Spleen (tissue), 7 donors: ENCODE results near the gene ZFYVE27.

Experiments
- POLR2A ChIP-seq, 3 donors: fragments of 450-650 bp; IDR thresholded peaks; one replicate each; pipeline ENCODE4 v1.5.1; 2017; ENCODE audit warnings: antibody characterized with exemption in 3 of 3, mild to moderate bottlenecking in 1 of 3
- POLR2AphosphoS5 ChIP-seq, 3 donors: sonication (generic); formaldehyde crosslinking; IDR thresholded peaks; one replicate each; pipeline ENCODE4 v1.5.1; 2017; ENCODE audit warnings: antibody characterized with exemption in 3 of 3
- TF ChIP-seq, protein P1 (sequence below), 11 experiments: fragments of 200-600 bp in 7 of 11; fragments of 450-650 bp in 4 of 11; sonication (generic) in 4 of 11; IDR thresholded peaks in 8 of 11; conservative IDR thresholded peaks in 3 of 11; 1 replicate in 7 of 11; 2 replicates in 4 of 11; pipeline versions ENCODE4 v1.4.0 to v1.8.0; 2016 to 2021; ENCODE audit warnings: antibody characterized with exemption in 11 of 11, inconsistent platforms in 4 of 11, mild to moderate bottlenecking in 1 of 11
- donor health status: DM: no; HTN: no; CAD: no; lungs with moderate emphysema.
- donor health status: DM: no; HTN: no; CAD: no.
- donor health status: DM: no; HTN: no; CAD: no.

DNA sequence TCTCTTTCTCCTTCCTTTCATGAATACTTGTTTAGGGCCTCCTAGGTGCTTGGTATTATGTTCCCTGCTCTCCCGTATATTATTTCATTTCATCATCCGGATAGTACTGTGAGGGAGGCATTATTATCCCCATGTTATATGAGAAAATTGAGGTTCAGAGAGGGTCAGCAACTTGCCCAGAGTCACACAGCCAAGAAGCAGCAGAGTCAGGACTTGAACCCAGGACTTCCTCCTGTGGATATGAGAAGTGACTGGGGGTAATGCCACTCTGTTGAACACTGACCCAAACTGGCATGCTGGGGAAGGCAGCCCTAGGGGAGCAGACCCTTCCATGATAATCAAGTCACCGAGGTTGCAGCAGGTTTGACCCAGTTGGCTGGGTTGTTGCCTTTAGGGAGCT, 43.0 kb downstream of the ZFYVE27 start:
- TF ChIP-seq, protein P1, sequence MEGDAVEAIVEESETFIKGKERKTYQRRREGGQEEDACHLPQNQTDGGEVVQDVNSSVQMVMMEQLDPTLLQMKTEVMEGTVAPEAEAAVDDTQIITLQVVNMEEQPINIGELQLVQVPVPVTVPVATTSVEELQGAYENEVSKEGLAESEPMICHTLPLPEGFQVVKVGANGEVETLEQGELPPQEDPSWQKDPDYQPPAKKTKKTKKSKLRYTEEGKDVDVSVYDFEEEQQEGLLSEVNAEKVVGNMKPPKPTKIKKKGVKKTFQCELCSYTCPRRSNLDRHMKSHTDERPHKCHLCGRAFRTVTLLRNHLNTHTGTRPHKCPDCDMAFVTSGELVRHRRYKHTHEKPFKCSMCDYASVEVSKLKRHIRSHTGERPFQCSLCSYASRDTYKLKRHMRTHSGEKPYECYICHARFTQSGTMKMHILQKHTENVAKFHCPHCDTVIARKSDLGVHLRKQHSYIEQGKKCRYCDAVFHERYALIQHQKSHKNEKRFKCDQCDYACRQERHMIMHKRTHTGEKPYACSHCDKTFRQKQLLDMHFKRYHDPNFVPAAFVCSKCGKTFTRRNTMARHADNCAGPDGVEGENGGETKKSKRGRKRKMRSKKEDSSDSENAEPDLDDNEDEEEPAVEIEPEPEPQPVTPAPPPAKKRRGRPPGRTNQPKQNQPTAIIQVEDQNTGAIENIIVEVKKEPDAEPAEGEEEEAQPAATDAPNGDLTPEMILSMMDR (IDR thresholded peaks at IDR 0.05 in 8 of 11, conservative IDR thresholded peaks at IDR 0.05 in 3 of 11), result no peak
- TF ChIP-seq POLR2AphosphoS5 (IDR thresholded peaks at IDR 0.05), result no peak
- no peak for TF ChIP-seq POLR2A (IDR thresholded peaks at IDR 0.05)
